Islet precursor cell (in vitro differentiated cells): Measurements from ENCODE around the gene GTPBP4.
"Not testable (repeated sequence)": the region's sequence is repeated elsewhere in the genome, so short reads cannot be mapped to it uniquely, and the experiment has no call there.

Experiments used
- DNase-seq: peaks from one replicate; pipeline ENCODE4 v3.0.0-alpha.2; 2018

The GTPBP4 gene

GRCh38 chr10:1061930-1062774 lies 73.9 kb downstream of the GTPBP4 start:
- DNase-seq = no peak

GRCh38 chr10:1063232-1063865 lies 75.1 kb downstream of the GTPBP4 start:
- DNase-seq = no peak

GRCh38 chr10:1064964-1065247 lies 76.7 kb downstream of the GTPBP4 start:
- DNase-seq = no peak

GRCh38 chr10:1066734-1067133 lies 78.5 kb downstream of the GTPBP4 start:
- DNase-seq = not testable (repeated sequence)

GRCh38 chr10:1068380-1069361 lies 80.4 kb downstream of the GTPBP4 start:
- no peak for DNase-seq
